CD4-positive, alpha-beta T cell (primary cell): Measurements from ENCODE around the gene SERBP1. TPM values are rescaled to one million over a fixed set of nuclear protein-coding genes. Genes with fewer than 3 reads are reported as not detected.
A peak's percentile ranks its signal among the peaks of the same experiment; 100 is the strongest.
"Not testable (repeated sequence)": the region's sequence is repeated elsewhere in the genome, so short reads cannot be mapped to it uniquely, and the experiment has no call there.

ENCODE experiments used
- ATAC-seq: fragments of 200-7000 bp; cut with Tn5 transposase; one replicate; pipeline ENCODE4 v1.10.0; 2022; ENCODE audit warnings: mild to moderate bottlenecking; ENCODE audit not compliant: poor library complexity
- CTCF ChIA-PET: fragments of 350-600 bp; sonication (Branson Sonifier 250); formaldehyde crosslinking; loops from one replicate; lab custom pipeline; 2021; ENCODE audit warnings: antibody characterized with exemption, inconsistent platforms; lab: Charles Lee
- POLR2A ChIA-PET: fragments of 350-600 bp; sonication (Branson Sonifier 250); formaldehyde crosslinking; loops from one replicate; lab custom pipeline; 2021; ENCODE audit warnings: antibody characterized with exemption, inconsistent platforms; lab: Charles Lee
- DNase-seq, 14 experiments: peaks; one replicate each; pipeline ENCODE4 v3.0.0-alpha.2; 2013 to 2020; ENCODE audit warnings: mixed read lengths in 2 of 14
- H3K27ac ChIP-seq, 2 donors: one replicate each; pipeline versions ENCODE4 v1.5.1 to v1.7.0; 2013; ENCODE audit warnings: low read length in 2 of 2, low read depth in 1 of 2, mild to moderate bottlenecking in 1 of 2
- H3K27me3 ChIP-seq, 2 experiments: 1 replicate in 1 of 2; 2 replicates in 1 of 2; pipeline versions ENCODE4 v1.6.1 to v1.7.0; 2013; ENCODE audit warnings: low read length in 2 of 2, control low read depth in 1 of 2, mild to moderate bottlenecking in 1 of 2, moderate library complexity in 1 of 2; ENCODE audit not compliant: insufficient read depth in 2 of 2, control insufficient read depth in 1 of 2
- H3K36me3 ChIP-seq: one replicate; pipeline ENCODE4 v1.6.1; 2013; ENCODE audit warnings: low read length, control low read depth; ENCODE audit not compliant: insufficient read depth
- H3K4me1 ChIP-seq: one replicate; pipeline ENCODE4 v1.6.1; 2013; ENCODE audit warnings: low read length, control low read depth; ENCODE audit not compliant: insufficient read depth
- H3K4me3 ChIP-seq: one replicate; pipeline ENCODE4 v1.5.1; 2013; ENCODE audit warnings: mild to moderate bottlenecking, low read length, moderate library complexity
- H3K9me3 ChIP-seq, 2 experiments: 1 replicate in 1 of 2; 2 replicates in 1 of 2; pipeline versions ENCODE4 v1.6.1 to v1.7.0; 2013; ENCODE audit warnings: low read length in 2 of 2, mild to moderate bottlenecking in 2 of 2, control low read depth in 1 of 2, moderate library complexity in 1 of 2; ENCODE audit not compliant: control insufficient read depth in 1 of 2, insufficient read depth in 1 of 2
- H3K27ac Mint-ChIP-seq: one replicate; pipeline ENCODE4 v1.8.0; 2020; ENCODE audit warnings: mixed read lengths
- H3K27me3 Mint-ChIP-seq: one replicate; pipeline ENCODE4 v1.8.0; 2021; ENCODE audit warnings: mixed read lengths
- H3K36me3 Mint-ChIP-seq: one replicate; pipeline ENCODE4 v1.8.0; 2021; ENCODE audit warnings: low read depth, mixed read lengths
- H3K4me1 Mint-ChIP-seq: one replicate; pipeline ENCODE4 v1.8.0; 2021; ENCODE audit warnings: low read depth, mixed read lengths
- H3K4me3 Mint-ChIP-seq: one replicate; pipeline ENCODE4 v1.8.0; 2020; ENCODE audit warnings: mild to moderate bottlenecking, mixed read lengths
- H3K9me3 Mint-ChIP-seq: one replicate; pipeline ENCODE4 v1.8.0; 2020; ENCODE audit warnings: mixed read lengths
- intact Hi-C, 2 experiments: fragments of 100-400 bp; cut with DNase I in 1 of 2; cut with micrococcal nuclease in 1 of 2; formaldehyde crosslinking; loops; one replicate each; pipeline versions ENCODE4 v1.15.1 to v1.9.0; 2023 to 2025; cut with DNase I, micrococcal nuclease
- total RNA-seq, 174 experiments: library from RNA in 2 of 174; stranded (reverse) in 2 of 174; gene quantifications; one replicate each; pipeline ENCODE4 v1.2.3 and lab custom pipeline; 2021 to 2026
- TF ChIP-seq, protein P1 (sequence below): fragments of 200-600 bp; IDR thresholded peaks from one replicate; pipeline ENCODE4 v1.8.0; 2022; ENCODE audit warnings: antibody characterized with exemption, mild to moderate bottlenecking

The SERBP1 gene
- total RNA-seq, 2 experiments from 2014 or later: 128 to 135 TPM

DNA sequence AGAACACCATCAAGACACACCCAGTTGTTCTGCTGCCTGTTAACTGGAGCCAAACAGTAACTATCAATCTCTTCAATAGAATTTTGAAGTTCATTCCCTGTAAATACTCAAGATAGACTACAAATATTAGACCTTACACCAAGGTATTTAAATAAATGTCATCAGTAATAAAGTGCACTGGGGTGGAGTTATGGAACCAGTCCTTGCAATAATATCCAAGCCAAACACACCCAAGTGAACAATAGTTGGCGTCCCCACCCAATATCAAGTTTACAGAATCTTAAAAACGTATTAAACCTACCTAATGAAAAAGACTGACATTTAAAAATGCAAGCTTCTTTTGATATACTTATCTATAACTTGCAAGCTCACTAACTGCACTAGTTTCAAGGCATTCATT lies 2.7 kb downstream of the SERBP1 start:
- no peak for DNase-seq
- H3K36me3 Mint-ChIP-seq: peaks cover 83% of the 10 kb centered on the region
- H3K4me3 ChIP-seq: peak overlapping the region; percentile 97
- no peaks in the 10 kb centered on the region for H3K9me3 ChIP-seq
- TF ChIP-seq, protein P1, sequence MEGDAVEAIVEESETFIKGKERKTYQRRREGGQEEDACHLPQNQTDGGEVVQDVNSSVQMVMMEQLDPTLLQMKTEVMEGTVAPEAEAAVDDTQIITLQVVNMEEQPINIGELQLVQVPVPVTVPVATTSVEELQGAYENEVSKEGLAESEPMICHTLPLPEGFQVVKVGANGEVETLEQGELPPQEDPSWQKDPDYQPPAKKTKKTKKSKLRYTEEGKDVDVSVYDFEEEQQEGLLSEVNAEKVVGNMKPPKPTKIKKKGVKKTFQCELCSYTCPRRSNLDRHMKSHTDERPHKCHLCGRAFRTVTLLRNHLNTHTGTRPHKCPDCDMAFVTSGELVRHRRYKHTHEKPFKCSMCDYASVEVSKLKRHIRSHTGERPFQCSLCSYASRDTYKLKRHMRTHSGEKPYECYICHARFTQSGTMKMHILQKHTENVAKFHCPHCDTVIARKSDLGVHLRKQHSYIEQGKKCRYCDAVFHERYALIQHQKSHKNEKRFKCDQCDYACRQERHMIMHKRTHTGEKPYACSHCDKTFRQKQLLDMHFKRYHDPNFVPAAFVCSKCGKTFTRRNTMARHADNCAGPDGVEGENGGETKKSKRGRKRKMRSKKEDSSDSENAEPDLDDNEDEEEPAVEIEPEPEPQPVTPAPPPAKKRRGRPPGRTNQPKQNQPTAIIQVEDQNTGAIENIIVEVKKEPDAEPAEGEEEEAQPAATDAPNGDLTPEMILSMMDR: no peak
- intact Hi-C loops: loop anchor here in 1 of 2 experiments (2.0 to 5.0 kb wide), 2 partner anchors 15 to 375 kb away; partner anchors contain the start of gene SLC35D1
- no peak for ATAC-seq
- H3K4me3 Mint-ChIP-seq: peak overlapping the region; percentile 97
- ChIA-PET POLR2A (interaction anchor here (1.9 to 3.3 kb wide), 3 partner anchors 8 to 21 kb away, joined by 6 to 24 read pairs (median 11); no protein-coding TSS in a partner anchor), CTCF (no interaction called here)
- peaks cover 70% of the 10 kb centered on the region for H3K4me1 Mint-ChIP-seq
- no peaks in the 10 kb centered on the region for H3K9me3 Mint-ChIP-seq
- H3K27me3 ChIP-seq: no peaks in the 10 kb centered on the region
- no peaks in the 10 kb centered on the region for H3K27me3 Mint-ChIP-seq
- H3K27ac Mint-ChIP-seq: peak overlapping the region; percentile 94
- H3K27ac ChIP-seq: no peak overlapping the region
- peaks cover 42% of the 10 kb centered on the region for H3K36me3 ChIP-seq
- peaks cover 11% of the 10 kb centered on the region for H3K4me1 ChIP-seq

DNA sequence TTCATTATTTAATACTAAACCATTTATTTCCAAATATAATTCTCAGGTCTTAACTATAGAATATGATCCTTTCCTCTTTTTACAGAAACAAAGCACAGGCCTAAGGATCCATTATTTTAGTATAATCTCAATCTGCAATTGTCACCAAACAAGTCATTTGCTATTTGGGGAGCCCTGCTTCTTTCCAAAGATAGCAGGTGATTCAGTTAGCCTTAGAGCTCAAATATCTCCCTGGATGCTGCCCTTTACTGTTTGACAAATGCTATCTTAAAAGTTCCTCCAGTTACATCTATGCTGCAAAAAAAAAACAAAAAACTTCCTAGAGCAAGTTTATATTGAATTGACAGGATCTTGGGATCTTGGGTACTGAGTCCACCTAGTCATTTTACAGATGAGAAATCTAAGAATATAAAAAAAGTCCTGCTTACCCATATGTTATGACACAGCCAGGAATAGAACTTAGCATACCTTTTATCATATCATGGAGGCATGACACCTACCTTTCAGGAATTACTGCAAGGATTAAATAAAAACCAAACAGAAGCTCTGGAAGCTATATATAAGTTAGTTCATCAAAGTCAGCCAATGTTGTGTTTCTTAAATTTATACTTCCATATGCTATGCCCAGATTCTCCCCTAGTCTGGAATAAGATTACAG lies 9.2 kb downstream of the SERBP1 start:
- H3K9me3 Mint-ChIP-seq: no peaks in the 10 kb centered on the region
- ATAC-seq (no peak), DNase-seq (no peak)
- H3K4me3 Mint-ChIP-seq: no peak overlapping the region
- H3K4me1 ChIP-seq: peaks cover 20% of the 10 kb centered on the region
- TF ChIP-seq, protein P1: no peak
- H3K27ac ChIP-seq: no peak overlapping the region
- H3K4me3 ChIP-seq: no peak overlapping the region
- ChIA-PET CTCF (no interaction called here), POLR2A (interaction anchor here (3.1 kb wide), 1 partner anchor 8 kb away, joined by 24 read pairs; the partner anchor contains the start of gene SERBP1)
- H3K27ac Mint-ChIP-seq: peak overlapping the region; percentile 16
- H3K4me1 Mint-ChIP-seq: peaks cover 70% of the 10 kb centered on the region
- intact Hi-C loops: loop anchor here in 1 of 2 experiments (5.0 kb wide), 1 partner anchor 439 kb away; no protein-coding TSS in a partner anchor
- H3K27me3 ChIP-seq: no peaks in the 10 kb centered on the region
- H3K36me3 Mint-ChIP-seq: peaks cover 99% of the 10 kb centered on the region
- no peaks in the 10 kb centered on the region for H3K9me3 ChIP-seq
- H3K36me3 ChIP-seq: peaks cover 98% of the 10 kb centered on the region
- no peaks in the 10 kb centered on the region for H3K27me3 Mint-ChIP-seq

GRCh38 chr1:67418839-67419586 lies 11.2 kb downstream of the SERBP1 start:
- Histone ChIP-seq H3K36me3 (peaks cover 98% of the 10 kb centered on the region), H3K27me3 (no peaks in the 10 kb centered on the region), H3K27ac (no peak overlapping the region), H3K4me1 (peaks cover 19% of the 10 kb centered on the region), H3K9me3 (no peaks in the 10 kb centered on the region), H3K4me3 (no peak overlapping the region)
- Mint-ChIP-seq H3K27me3 (no peaks in the 10 kb centered on the region), H3K27ac (peak overlapping the region; percentile 60), H3K36me3 (peaks cover 99% of the 10 kb centered on the region), H3K9me3 (no peaks in the 10 kb centered on the region), H3K4me3 (no peak overlapping the region), H3K4me1 (peaks cover 65% of the 10 kb centered on the region)
- intact Hi-C loops: no loop called here
- ChIA-PET CTCF (interaction anchor here (1.2 kb wide), 1 partner anchor 29 kb away, joined by 3 read pairs; no protein-coding TSS in a partner anchor), POLR2A (interaction anchor here (0.6 to 3.1 kb wide), 3 partner anchors 10 to 438 kb away, joined by 3 to 24 read pairs (median 3); partner anchors contain the start of genes IL12RB2 and SERBP1)
- ATAC-seq: no peak
- no peak for DNase-seq
- TF ChIP-seq, protein P1: no peak

DNA sequence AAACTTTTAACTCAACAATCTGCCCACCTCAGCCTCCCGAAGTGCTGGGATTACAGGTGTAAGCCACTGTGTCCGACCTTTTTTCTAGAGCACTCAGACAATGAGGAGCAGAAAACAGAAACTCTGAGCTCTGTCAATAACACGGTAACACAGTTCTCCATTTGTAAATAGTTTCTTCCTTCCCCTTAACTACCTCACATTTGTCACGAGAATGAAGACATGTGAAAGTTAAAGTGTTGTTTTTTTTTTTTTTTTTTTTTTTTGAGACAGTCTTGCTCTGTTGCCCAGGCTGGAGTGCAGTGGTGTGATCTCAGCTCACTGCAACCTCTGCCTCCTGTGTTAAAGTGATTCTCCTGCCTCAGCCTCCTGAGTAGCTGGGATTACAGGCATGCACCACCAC lies 12.5 kb downstream of the SERBP1 start:
- H3K27me3 ChIP-seq, CTCF ChIA-PET, intact Hi-C loops, H3K4me3 Mint-ChIP-seq, H3K27ac Mint-ChIP-seq, ATAC-seq, DNase-seq, H3K9me3 ChIP-seq, H3K4me3 ChIP-seq, H3K27me3 Mint-ChIP-seq, H3K9me3 Mint-ChIP-seq, H3K27ac ChIP-seq: not testable (repeated sequence)
- H3K4me1 Mint-ChIP-seq: peaks cover 59% of the 10 kb centered on the region
- H3K36me3 Mint-ChIP-seq: peaks cover 99% of the 10 kb centered on the region
- H3K4me1 ChIP-seq: peaks cover 22% of the 10 kb centered on the region
- peaks cover 96% of the 10 kb centered on the region for H3K36me3 ChIP-seq
- POLR2A ChIA-PET: interaction anchor here (3.5 kb wide), 1 partner anchor 11 kb away, joined by 11 read pairs; no protein-coding TSS in a partner anchor
